T-helper 2 cell treated with Interferon-gamma antibody and Interleukin-4, amounts not matched to agents 100 ng/mL and 5 ng/mL, for 36 hours (primary cell): ENCODE results near the gene SCAMP2. TPM values are rescaled to one million over a fixed set of nuclear protein-coding genes. Genes with fewer than 3 reads are reported as not detected.
"Not testable (repeated sequence)": the region's sequence is repeated elsewhere in the genome, so short reads cannot be mapped to it uniquely, and the experiment has no call there.

Experiments
- intact Hi-C: fragments of 100-400 bp; cut with micrococcal nuclease; formaldehyde crosslinking; loops from one replicate; pipeline ENCODE4 v1.15.1; 2023
- total RNA-seq: library from RNA; stranded (reverse); gene quantifications from 2 replicates; pipeline ENCODE4 v1.2.3, GENCODE V29; 2022

SCAMP2 gene
- total RNA-seq, 1 donor from 2014 or later = 132 TPM

- intact Hi-C loops = loop anchor here (2.0 kb wide), 1 partner anchor 15 kb away; the partner anchor contains the start of gene FAM219B
Observed at GRCh38 chr15:74891469-74891868, 18.3 kb upstream of the SCAMP2 start.

GRCh38 chr15:74890665-74890960 lies 17.4 kb upstream of the SCAMP2 start:
- intact Hi-C loops = loop anchor here (1.0 to 2.0 kb wide), 2 partner anchors 16 to 17 kb away; partner anchors contain the start of genes FAM219B and SCAMP2

- intact Hi-C loops = loop anchor here (1.0 to 2.0 kb wide), 2 partner anchors 17 kb away; partner anchors contain the start of genes FAM219B and SCAMP2
Observed at GRCh38 chr15:74889883-74890664, 16.9 kb upstream of the SCAMP2 start, which contains the start of gene MPI. TSS of gene MPI (plus strand) at chr15:74890042. CDS start at chr15:74890074, 32 bp downstream.

GRCh38 chr15:74889390-74889882 lies 16.3 kb upstream of the SCAMP2 start:
- intact Hi-C loops = no loop called here

- intact Hi-C loops = no loop called here
Observed at GRCh38 chr15:74888716-74889115, 15.6 kb upstream of the SCAMP2 start.

- intact Hi-C loops = not testable (repeated sequence)
Observed at GRCh38 chr15:74887537-74888193, 14.5 kb upstream of the SCAMP2 start.

- intact Hi-C loops = no loop called here
Observed at GRCh38 chr15:74885461-74885860, 12.3 kb upstream of the SCAMP2 start.

- intact Hi-C loops = no loop called here
Observed at GRCh38 chr15:74884428-74885223, 11.5 kb upstream of the SCAMP2 start.

GRCh38 chr15:74882528-74882927 lies 9.4 kb upstream of the SCAMP2 start:
- intact Hi-C loops = no loop called here

- intact Hi-C loops = no loop called here
Observed at GRCh38 chr15:74878273-74878672, 5.1 kb upstream of the SCAMP2 start.

- intact Hi-C loops = loop anchor here (1.0 to 5.0 kb wide), 5 partner anchors 16 to 332 kb away; partner anchors contain the start of genes ARID3B, COX5A, FAM219B and MPI
Observed at GRCh38 chr15:74873756-74874424, 725 bp upstream of the SCAMP2 start.

- intact Hi-C loops = loop anchor here (1.0 to 5.0 kb wide), 5 partner anchors 18 to 330 kb away; partner anchors contain the start of genes ARID3B, COX5A, FAM219B and MPI
Observed at GRCh38 chr15:74872702-74873035, 496 bp downstream of the SCAMP2 start.

GRCh38 chr15:74870436-74871215 lies 2.5 kb downstream of the SCAMP2 start:
- intact Hi-C loops = loop anchor here (1.0 to 5.0 kb wide), 3 partner anchors 27 to 328 kb away; partner anchors contain the start of genes ARID3B, FAM219B and ULK3

GRCh38 chr15:74869726-74870407 lies 3.3 kb downstream of the SCAMP2 start:
- intact Hi-C loops = loop anchor here (1.0 to 5.0 kb wide), 3 partner anchors 27 to 328 kb away; partner anchors contain the start of genes ARID3B, FAM219B and ULK3

- intact Hi-C loops = no loop called here
Observed at GRCh38 chr15:74869372-74869725, 3.8 kb downstream of the SCAMP2 start.

GRCh38 chr15:74868059-74868458 lies 5.1 kb downstream of the SCAMP2 start:
- intact Hi-C loops = no loop called here

- intact Hi-C loops = no loop called here
Observed at GRCh38 chr15:74867466-74868038, 5.6 kb downstream of the SCAMP2 start.

- intact Hi-C loops = no loop called here
Observed at GRCh38 chr15:74866090-74866489, 7.1 kb downstream of the SCAMP2 start.

GRCh38 chr15:74865316-74865715 lies 7.8 kb downstream of the SCAMP2 start:
- intact Hi-C loops = no loop called here
